Stimulated activated CD8-positive, alpha-beta memory T cell treated with anti-CD3 and anti-CD28 coated beads, Interleukin-7, amount 100 ng/mL, for 48 hours (primary cell): Measurements from ENCODE around the gene MTM1.

Experiments
- DNase-seq, 2 donors: peaks; one replicate each; pipeline ENCODE4 v3.0.0-alpha.2; 2020; ENCODE audit warnings: low read depth in 1 of 2; ENCODE audit errors: extremely low read depth in 1 of 2

Gene MTM1

GRCh38 chrX:150568320-150569154 is at the start of gene MTM1:
Gene MTM1, plus strand, starts transcription at chrX:150568621. Its CDS starts 23,994 bp downstream, at chrX:150592615.
- peak; percentile 80 to 87 for DNase-seq

DNA sequence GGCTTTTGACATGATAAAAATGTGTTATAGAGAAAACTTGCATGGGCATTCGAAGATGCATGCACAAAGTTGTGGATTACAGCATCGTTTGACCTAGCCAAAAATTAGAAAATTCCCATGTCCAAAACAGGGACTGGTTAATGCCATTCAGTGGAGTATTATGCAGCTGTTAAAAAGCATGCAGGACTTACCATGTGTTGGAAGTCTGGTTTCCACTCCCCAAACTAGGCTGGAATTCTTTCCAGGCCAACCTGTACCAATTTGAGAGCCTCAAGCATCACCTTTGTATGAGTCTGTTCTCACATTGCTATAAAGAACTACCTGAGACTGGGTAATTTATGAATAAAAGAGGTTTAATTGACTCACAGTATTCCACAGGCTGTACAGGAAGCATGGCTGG is 45.9 kb upstream of the MTM1 start:
- DNase-seq = no peak

DNA sequence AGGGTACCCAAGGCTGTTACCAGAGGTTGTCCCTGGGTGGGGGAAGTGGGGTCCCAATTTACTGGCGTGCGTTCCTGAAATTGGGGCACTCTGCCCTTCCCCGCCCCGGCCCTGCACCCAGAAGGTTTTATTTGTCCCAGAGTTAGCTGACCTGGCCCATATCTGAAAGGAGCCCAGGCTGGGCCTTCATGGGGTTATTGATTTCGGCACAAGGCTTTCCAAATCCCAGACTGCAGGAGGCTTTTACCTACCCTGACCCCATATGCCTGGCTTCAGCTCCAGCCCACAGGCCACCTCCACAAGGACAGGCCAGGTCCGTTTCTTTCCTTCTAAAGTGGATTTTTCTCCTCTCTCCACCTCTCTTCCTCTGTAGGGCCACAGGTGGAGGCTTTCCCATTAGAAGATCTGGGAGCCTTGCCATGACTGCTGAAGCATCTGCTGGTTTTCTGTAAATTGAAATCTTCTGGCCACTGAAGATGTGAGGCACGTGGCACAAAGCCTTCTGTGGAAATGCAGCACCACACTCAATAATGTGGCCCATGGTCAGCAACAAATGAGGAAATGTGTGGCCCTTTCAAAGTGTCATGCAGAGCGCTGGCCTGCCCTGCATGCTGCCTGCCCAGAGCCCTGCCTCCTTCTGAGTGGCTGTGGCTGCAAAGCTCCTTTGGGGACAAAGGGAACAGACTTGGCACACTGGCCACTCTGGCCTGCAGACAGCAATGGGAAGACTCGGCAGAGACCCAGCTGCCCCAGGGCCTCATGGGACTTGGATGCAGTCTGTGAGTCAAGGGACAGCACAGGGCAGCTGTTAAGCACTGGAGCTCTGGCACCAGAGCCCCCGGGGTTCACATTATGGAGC is 43.1 kb upstream of the MTM1 start:
- no peak for DNase-seq

DNA sequence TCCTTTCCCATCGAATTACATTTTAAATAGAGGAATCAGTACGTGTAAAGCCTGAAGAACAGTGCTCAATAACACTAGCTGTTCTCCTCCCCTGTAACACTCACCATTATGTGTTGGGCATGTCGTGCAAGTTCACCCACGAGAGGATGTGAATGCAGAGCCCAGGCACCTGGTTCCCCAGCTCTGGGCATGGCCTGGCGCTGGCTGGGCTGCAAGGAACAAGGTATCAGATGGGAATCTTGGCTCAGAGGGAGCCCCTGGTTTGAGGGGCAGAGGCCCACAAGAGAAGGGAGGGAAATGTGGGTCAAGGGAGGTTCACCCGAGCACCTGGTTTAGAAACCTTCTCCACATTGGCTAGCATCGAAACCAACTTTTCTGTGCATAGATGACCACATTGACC is 41.7 kb upstream of the MTM1 start:
- no peak for DNase-seq

GRCh38 chrX:150527108-150527507 is 41.3 kb upstream of the MTM1 start:
- DNase-seq = no peak

- DNase-seq = no peak
Measured at GRCh38 chrX:150529587-150529986, 38.8 kb upstream of the MTM1 start.

- no peak for DNase-seq
Measured at GRCh38 chrX:150530821-150531220, 37.6 kb upstream of the MTM1 start.

DNA sequence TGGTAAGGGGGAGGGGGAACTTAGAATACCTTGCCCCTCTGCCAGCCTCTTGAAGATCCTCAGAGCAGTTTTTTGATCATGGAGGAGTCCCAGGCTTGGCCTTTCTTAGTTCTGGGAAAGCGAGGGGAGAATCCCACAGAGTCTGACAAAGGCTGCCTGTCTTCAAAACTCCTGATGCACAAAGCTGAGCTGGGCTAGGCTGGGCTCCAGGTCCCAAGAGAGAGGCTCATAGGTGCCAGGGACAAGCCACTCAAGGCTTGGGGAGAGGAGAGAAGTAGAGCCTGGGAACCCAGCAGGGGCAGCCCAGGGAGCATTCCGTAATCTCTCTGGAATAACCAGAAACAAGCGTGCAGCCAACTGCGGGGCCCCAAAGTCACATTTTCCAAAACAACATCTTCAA is 37.0 kb upstream of the MTM1 start:
- no peak for DNase-seq

- no peak for DNase-seq
Measured at GRCh38 chrX:150533863-150534262, 34.6 kb upstream of the MTM1 start.

- no peak for DNase-seq
Measured at GRCh38 chrX:150536455-150537116, 31.8 kb upstream of the MTM1 start.

GRCh38 chrX:150537851-150538250 is 30.6 kb upstream of the MTM1 start:
- DNase-seq = no peak

DNA sequence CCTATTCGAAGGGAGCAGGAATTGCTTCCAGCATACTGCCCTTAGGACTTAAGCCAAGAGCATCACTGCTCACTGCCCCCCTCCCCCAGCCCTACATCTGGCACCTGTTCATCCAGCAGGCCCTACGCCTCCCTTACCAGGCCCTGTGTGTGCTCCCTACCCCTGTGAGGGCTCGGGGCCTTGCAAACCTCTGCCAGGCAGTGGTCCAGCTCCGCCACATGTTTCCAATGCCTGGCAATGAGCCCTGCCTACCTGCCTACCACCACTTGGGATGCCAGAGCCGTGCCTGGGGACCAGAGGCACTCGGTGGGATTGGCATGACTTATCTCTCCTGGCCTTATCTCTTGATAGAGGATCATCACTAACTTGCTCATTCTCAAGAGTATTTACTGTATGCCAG is 27.5 kb upstream of the MTM1 start:
- no peak for DNase-seq

DNA sequence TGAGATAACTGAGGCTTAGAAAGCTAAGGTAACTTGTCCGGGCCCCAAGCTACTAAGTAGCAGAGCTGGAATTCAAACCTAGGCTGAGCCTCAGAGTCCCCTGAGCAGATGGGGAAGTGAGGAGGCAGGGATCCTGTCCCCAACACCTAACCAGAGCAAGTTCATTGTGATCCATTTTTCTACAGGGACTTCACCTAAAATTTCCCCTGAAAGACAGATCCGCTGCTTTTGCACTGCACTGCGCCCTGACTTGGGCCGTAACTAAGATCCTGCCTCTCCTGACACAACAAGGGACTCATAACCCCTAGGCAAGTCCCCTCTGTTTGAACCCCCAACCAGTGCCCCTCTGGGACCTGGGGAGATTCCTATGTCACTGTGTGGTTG is 25.6 kb upstream of the MTM1 start:
- no peak for DNase-seq

DNA sequence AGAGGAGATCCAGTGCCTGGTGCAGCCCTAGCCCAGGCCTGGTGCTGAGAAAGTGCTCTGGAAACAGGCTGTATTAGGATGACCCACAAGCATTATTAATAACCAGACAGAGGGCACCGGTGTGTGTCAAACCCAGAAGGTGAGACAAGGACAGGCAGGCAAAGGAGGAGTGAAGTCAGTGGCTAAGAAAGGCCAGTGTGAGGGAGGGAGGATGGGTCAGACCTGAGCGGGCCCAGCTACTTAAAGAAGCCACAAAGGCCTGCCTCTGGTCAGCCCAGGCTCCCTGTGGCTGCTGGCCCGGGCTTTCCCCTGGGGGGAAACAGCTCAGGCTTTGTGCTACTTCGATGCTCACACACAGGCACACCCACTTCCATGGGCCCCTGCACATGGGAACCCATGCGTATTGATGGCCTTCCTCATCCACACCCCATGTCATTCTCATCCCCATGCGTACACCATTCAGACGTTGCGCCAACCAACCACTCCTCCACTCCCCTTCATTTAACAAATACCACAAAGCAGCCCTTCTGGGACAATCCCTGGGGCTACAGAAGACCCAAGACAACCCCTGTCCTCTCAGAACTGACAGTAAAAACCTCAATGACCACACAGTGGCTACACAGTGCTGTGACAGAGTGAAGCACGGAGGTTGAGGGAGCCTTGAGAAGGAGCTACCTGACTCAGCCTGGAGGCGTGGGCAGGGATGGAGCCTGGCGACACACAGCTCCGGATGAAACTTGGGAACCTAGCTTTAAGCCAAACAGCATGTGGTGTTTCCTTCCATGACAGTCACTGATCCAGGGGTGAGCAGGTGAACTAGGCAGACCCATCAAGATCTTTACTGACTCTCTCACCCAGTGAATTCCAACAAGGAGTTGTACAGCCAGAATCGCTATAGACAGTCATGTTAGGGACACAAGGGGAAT is 24.9 kb upstream of the MTM1 start:
- no peak for DNase-seq

- no peak for DNase-seq
Measured at GRCh38 chrX:150544222-150544787, 24.1 kb upstream of the MTM1 start.

GRCh38 chrX:150544835-150545770 is 23.3 kb upstream of the MTM1 start:
- no peak for DNase-seq

- DNase-seq = no peak
Measured at GRCh38 chrX:150546711-150547153, 21.7 kb upstream of the MTM1 start.

DNA sequence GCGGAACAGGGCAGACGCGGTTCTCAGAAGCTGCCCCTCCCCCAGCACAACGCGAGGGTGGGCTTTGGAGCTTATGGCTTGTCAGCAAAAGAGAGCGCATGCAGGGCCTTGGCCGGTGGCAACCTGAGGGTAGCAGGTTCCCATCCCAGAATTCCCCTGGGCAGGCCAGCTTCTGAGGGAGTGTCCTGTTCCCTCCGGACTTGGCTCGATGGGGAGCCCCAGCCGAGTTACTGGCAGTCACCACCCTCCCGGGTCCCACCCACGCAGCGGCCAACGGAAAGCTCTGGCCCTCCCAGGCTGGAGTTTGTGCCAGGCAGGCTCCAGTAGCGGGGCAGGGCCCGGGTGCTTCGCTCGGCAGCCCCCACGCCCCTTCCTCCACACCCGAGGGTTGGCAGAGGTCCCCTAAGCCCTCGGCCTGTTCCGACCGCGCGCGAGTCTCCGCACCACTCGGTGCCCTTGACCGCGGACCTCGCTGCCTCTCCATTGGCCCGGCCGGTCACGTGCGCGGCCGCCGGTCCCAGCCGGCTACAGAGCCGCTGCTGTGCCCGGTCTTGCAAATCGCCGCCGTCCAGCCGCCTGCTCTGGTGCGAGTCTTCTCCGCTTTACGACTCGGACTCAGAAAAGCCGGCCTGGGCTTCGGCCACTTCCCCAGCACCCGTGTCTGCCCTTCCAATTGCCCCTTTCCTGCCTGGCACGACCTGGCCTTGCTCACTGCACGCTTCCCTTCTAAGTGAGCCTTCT is 20.9 kb upstream of the MTM1 start:
- DNase-seq = no peak
